IPS-15b (cell line): ENCODE measurements around the gene SURF2.
"Not testable (repeated sequence)": the region's sequence is repeated elsewhere in the genome, so short reads cannot be mapped to it uniquely, and the experiment has no call there.

Experiments
- H3K27me3 ChIP-seq: one replicate; pipeline ENCODE4 v1.6.1; 2013; ENCODE audit warnings: low read length; ENCODE audit not compliant: control insufficient read depth, insufficient read depth
- H3K36me3 ChIP-seq: one replicate; pipeline ENCODE4 v1.6.1; 2013; ENCODE audit warnings: low read length; ENCODE audit not compliant: control insufficient read depth, insufficient read depth
- H3K4me1 ChIP-seq: one replicate; pipeline ENCODE4 v1.6.1; 2013; ENCODE audit warnings: mild to moderate bottlenecking, low read length; ENCODE audit not compliant: control insufficient read depth, insufficient read depth
- H3K4me3 ChIP-seq: one replicate; pipeline ENCODE4 v1.5.1; 2013; ENCODE audit warnings: low read depth, low read length
- H3K9ac ChIP-seq: one replicate; pipeline ENCODE4 v1.6.1; 2013; ENCODE audit warnings: low read depth, mild to moderate bottlenecking, low read length
- H3K9me3 ChIP-seq: one replicate; pipeline ENCODE4 v1.6.1; 2013; ENCODE audit warnings: mild to moderate bottlenecking, low read length; ENCODE audit not compliant: control insufficient read depth, insufficient read depth

Gene SURF2

GRCh38 chr9:133372144-133372543 is 15.8 kb downstream of the SURF2 start:
- H3K4me3 ChIP-seq = no peak overlapping the region
- no peaks in the 10 kb centered on the region for H3K9me3 ChIP-seq
- H3K9ac ChIP-seq = no peak overlapping the region
- peaks cover 6% of the 10 kb centered on the region for H3K27me3 ChIP-seq
- H3K36me3 ChIP-seq = peaks cover 18% of the 10 kb centered on the region
- H3K4me1 ChIP-seq = peaks cover 5% of the 10 kb centered on the region

- no peaks in the 10 kb centered on the region for H3K9me3 ChIP-seq
- peaks cover 5% of the 10 kb centered on the region for H3K4me1 ChIP-seq
- peaks cover 17% of the 10 kb centered on the region for H3K27me3 ChIP-seq
- peak overlapping the region; percentile 96 for H3K9ac ChIP-seq
- H3K4me3 ChIP-seq = peak overlapping the region; percentile 97
- peaks cover 11% of the 10 kb centered on the region for H3K36me3 ChIP-seq
Observed at GRCh38 chr9:133374612-133375115, 18.3 kb downstream of the SURF2 start.

- peaks cover 5% of the 10 kb centered on the region for H3K4me1 ChIP-seq
- H3K9ac ChIP-seq = peak overlapping the region; percentile 96
- H3K9me3 ChIP-seq = no peaks in the 10 kb centered on the region
- H3K4me3 ChIP-seq = peak overlapping the region; percentile 97
- peaks cover 17% of the 10 kb centered on the region for H3K27me3 ChIP-seq
- H3K36me3 ChIP-seq = peaks cover 11% of the 10 kb centered on the region
Observed at GRCh38 chr9:133375116-133375723, 18.9 kb downstream of the SURF2 start.

GRCh38 chr9:133375724-133376654 is 19.6 kb downstream of the SURF2 start, which contains the start of the genes STKLD1 and SURF4:
Gene STKLD1, plus strand, starts transcription at chr9:133376366. Its CDS starts 108 bp downstream, at chr9:133376474.
Gene SURF4, minus strand, starts transcription at chr9:133376060. Its CDS starts 91 bp downstream, at chr9:133375969.
- Histone ChIP-seq H3K36me3 (peaks cover 11% of the 10 kb centered on the region), H3K4me3 (peak within 1 kb of the TSS; percentile 97), H3K4me1 (peaks cover 5% of the 10 kb centered on the region), H3K9me3 (no peaks in the 10 kb centered on the region), H3K9ac (peak within 1 kb of the TSS; percentile 96), H3K27me3 (peaks cover 17% of the 10 kb centered on the region)

- peaks cover 17% of the 10 kb centered on the region for H3K27me3 ChIP-seq
- H3K9ac ChIP-seq, H3K9me3 ChIP-seq, H3K4me1 ChIP-seq, H3K36me3 ChIP-seq: not testable (repeated sequence)
- peak overlapping the region; percentile 52 for H3K4me3 ChIP-seq
Observed at GRCh38 chr9:133377280-133377679, 20.9 kb downstream of the SURF2 start.

- Histone ChIP-seq H3K27me3 (peaks cover 17% of the 10 kb centered on the region), H3K4me3 (no peak overlapping the region), H3K9me3 (no peaks in the 10 kb centered on the region), H3K9ac (no peak overlapping the region), H3K4me1 (peaks cover 1% of the 10 kb centered on the region), H3K36me3 (peaks cover 5% of the 10 kb centered on the region)
Observed at GRCh38 chr9:133377721-133378216, 21.4 kb downstream of the SURF2 start.

- Histone ChIP-seq H3K4me3 (no peak overlapping the region), H3K9ac (no peak overlapping the region), H3K36me3 (no peaks in the 10 kb centered on the region), H3K9me3 (no peaks in the 10 kb centered on the region), H3K27me3 (peaks cover 17% of the 10 kb centered on the region), H3K4me1 (no peaks in the 10 kb centered on the region)
Observed at GRCh38 chr9:133378408-133378962, 22.1 kb downstream of the SURF2 start.

GRCh38 chr9:133379153-133380086 is 23.1 kb downstream of the SURF2 start:
- Histone ChIP-seq H3K4me3 (no peak overlapping the region), H3K4me1 (no peaks in the 10 kb centered on the region), H3K36me3 (no peaks in the 10 kb centered on the region), H3K9ac (peak overlapping the region; percentile 12), H3K9me3 (no peaks in the 10 kb centered on the region), H3K27me3 (peaks cover 17% of the 10 kb centered on the region)

GRCh38 chr9:133380734-133381133 is 24.4 kb downstream of the SURF2 start:
- H3K27me3 ChIP-seq = peaks cover 17% of the 10 kb centered on the region

GRCh38 chr9:133382507-133383141 is 26.3 kb downstream of the SURF2 start:
- H3K9me3 ChIP-seq = no peaks in the 10 kb centered on the region
- no peaks in the 10 kb centered on the region for H3K36me3 ChIP-seq
- H3K9ac ChIP-seq = no peak overlapping the region
- H3K4me3 ChIP-seq = no peak overlapping the region
- H3K4me1 ChIP-seq = no peaks in the 10 kb centered on the region
- peaks cover 10% of the 10 kb centered on the region for H3K27me3 ChIP-seq

More at GRCh38 chr9:133380734-133381133, 24.4 kb downstream of the SURF2 start:
- H3K4me1 ChIP-seq = no peaks in the 10 kb centered on the region
- no peaks in the 10 kb centered on the region for H3K9me3 ChIP-seq
- no peaks in the 10 kb centered on the region for H3K36me3 ChIP-seq
- H3K4me3 ChIP-seq = no peak overlapping the region
- no peak overlapping the region for H3K9ac ChIP-seq
